GM15510 (cell line): ENCODE data around the gene CTCF.

Source experiments
- POLR2A ChIP-seq: IDR thresholded peaks from 3 replicates; pipeline ENCODE4 v1.6.1; 2011; ENCODE audit warnings: borderline replicate concordance; ENCODE audit not compliant: insufficient read length; ENCODE audit errors: extremely low read depth

CTCF gene

DNA sequence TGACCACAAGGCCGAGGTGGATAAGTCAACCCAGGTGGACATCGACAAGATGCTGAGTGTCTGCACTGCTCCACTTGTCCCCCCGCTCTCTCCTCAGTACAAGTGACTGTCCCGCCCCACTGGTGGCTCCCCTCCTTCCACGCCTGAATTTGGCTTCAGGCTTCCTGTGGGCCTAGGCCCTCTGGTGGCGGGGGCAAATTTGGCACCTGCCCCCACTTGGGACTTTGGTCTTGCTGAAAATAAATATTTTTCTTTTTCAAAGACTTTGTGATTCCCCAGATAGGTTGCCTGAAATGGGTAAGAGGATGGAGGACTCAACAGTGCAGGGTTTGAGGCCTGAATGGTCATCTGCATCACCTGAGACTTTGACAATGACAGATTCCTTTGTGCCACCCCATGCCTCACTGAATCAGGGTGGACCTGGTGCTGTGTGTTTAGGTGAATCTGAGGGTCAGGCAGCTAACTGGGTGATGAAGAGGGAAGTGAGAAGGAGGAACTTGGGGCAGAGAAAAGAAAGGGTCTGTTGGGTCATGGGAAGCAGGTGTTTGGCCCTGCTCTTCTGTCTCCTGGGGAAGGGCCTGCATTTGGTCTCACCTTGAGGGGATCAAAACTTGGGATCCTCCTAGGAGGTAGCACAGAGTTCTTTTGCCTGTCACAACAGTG is 106.3 kb downstream of the CTCF start:
- TF ChIP-seq POLR2A: no peak

DNA sequence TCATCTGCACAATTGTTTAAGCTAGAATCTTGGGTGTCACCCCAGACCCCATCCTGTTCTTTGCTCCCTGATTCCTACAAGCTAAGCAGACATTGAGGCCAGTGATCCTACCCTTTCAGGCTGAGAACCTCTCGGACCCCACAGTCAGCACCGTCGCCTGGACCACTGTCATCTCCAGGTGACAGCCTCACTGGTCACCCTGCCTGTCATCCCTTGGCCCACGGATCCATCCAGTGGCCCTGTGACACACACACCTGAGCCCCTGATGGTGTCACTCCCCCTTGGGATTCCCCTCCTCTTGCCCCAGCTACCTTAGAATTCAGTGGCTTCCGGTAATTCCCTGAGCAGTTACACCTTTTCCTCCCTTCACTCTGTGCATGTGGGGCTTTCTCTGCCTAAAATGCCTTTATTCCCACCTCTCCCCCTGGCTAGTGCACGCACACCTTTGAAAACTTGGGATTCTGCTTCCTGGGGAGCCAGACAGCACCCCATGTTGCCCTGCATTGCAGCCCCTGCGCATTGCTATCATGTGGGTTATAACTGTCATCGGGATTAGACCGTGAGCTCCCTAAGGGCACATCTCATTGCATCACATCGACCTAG is 107.3 kb downstream of the CTCF start:
- TF ChIP-seq POLR2A: no peak

DNA sequence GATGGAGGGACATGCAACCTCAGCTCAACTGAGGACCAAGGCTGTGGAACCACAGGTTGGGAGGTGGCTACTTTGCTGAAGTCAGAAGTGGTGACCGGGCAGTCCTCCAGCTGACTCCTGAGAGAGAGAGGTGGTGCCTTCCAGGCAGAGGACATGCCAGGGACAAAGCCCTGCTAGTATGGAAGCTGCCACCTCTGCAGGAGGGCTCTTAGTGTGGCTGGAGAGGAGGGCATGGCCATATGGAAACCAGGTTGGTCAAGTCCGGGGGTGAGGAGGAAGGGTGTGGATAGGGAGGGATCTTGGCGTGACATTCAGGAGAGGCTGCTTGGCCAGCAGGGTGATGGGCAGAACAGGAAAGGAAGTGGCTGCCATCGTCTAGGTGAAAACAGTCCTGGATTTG is 110.0 kb downstream of the CTCF start:
- no peak for TF ChIP-seq POLR2A

DNA sequence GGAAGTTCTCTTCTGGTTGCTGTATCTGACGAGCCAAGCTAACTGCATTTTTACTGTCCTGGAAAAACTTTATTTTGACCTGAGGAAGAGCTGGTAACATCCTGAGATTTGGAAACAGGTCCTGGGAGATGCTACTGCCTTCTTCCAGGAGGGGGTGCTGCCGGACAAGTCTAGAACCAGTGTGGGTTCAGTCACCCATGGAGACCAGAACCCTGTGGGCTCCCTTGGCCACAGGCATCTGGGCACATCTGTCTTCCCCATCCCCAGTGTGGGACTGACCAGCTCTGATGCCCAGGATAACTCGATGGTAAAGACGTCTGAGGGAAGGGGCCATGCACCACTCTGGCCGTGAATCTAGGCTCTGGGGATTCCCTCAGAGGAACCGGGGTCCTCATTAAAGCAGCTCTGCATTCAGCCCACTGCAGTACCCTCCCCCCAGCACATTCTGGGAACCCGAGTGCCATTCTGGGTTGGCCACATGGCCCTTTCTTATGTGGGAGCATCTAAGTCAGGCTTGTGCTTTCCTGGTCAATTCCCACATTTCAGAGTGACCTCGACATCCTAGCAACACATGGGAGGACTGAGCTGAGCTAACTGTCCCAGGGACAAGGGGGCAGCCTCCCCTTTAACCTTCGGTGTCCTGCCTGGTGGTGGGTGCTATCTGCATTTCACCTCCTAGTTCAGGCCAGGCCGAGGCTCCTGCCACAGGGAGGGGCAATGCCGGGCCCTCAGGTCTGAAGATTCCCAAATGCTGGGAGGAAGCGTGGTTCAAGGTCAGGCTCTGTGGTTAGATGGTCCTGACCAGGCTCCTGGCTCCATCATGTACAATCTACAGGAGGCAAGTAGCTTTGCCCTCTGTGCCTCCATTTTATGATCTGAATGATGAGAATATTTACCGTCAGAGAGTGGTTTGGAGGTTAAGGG is 110.7 kb downstream of the CTCF start:
- TF ChIP-seq POLR2A: no peak

DNA sequence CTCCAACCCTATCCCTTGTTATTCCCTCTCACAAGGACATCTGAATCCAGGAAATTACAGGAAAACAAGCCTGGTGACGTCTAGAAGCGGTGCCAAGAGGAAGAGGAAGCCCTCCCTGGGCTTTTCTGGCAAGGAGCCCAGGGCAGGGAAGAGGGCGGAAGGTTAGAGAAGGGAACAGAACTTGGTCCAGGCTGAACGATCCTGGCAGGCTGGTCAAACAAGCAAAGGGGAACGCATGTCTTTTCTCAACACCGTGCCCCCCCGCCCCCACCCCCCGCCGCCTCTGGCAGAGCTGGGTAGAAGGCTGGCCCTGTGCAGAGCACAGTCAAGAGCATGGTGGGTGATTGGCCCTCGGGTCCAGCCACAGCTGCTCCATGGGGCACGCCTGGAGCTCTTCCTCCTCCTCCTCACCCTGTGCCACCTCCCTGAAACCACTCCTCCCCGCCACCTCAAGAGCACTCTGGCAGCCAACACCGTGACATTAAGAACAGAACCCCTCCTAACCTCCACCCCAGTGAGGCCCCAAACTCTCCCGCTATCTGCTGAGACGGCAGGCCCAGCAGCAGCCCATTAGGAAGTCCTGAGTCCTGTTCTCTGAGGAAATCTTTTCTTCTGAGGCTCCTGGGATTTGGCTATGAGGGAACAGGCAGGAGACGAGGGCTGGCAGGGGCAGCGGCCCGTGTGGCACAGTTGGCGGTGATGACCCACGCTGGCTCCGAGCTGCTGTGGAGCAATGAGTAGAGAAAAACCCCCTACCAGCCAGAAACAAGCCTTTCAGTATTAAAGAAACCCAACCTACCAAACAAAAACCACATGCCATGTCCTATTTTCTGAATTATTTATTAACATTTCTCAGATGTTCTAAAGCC is 111.6 kb downstream of the CTCF start:
- TF ChIP-seq POLR2A: no peak

DNA sequence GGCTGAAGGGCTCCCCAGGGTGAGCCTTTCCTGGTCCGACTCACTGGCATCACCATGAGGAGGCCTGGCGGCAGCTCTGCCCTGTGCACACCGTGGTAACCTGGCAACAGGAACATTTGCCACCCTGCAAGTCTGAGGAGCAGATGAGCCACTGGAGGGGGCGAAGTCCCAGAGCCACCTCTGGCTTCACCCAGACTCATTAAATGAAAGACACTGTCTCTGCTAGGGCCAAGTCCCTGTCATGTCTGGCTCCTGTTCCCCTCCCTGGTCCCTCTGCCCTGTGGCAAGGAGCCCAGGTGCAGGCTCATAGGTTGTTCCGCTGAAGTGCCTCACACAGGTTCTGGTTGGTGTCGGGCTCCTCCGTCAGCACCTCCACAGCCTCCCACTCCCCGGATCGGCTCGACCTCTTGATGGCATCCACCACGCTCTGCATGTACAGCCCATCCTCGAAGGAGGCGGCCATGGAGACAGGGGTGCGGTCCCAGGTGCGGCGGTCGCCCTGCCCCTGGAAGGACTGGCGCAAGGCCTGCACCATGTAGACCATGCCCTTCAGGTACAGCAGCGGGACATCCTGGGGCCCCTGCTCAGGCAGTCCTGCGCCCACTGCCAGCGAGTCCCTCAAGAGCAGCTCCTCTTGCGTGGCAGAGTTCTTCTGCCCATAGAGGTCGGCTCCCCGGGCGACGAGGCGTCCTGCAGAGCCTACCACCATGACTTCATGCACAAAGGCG is 112.7 kb downstream of the CTCF start:
- TF ChIP-seq POLR2A: no peak

DNA sequence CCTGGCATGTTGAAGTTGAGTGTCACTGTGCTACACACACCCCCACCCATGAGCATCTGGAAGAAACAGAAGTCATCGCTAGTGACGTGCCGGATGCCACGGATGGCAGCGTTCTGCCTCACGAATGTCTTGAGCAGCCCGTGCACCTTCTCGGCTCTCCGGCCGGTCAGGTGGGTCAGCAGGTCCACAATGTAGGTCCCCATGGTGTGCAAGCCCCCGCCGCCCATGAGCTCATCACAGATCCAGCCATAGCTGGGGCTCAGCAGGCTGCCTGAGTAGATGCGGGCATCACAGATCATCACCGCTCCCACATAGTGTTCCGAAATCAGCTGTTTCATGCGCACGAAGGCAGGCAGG is 113.2 kb downstream of the CTCF start:
- TF ChIP-seq POLR2A: no peak

DNA sequence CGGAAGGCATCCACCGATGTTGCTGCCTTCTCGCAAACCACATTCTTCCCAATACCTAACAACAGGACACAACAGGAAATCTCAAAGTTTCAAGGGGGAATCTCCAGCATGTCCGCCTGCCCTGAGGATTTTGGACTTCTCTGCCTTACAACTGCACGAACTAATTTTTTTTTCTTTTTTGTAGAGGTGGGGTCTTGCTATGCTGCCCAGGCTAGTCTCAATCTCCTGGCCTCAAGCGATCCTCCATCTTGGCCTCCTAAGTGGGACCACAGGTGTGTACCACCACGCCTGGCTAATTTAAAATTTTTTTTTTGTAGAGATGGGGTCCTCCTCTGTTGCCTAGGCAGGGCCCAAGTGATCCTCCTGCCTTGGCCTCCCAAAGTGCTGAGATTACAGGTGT is 113.7 kb downstream of the CTCF start:
- TF ChIP-seq POLR2A: no peak

DNA sequence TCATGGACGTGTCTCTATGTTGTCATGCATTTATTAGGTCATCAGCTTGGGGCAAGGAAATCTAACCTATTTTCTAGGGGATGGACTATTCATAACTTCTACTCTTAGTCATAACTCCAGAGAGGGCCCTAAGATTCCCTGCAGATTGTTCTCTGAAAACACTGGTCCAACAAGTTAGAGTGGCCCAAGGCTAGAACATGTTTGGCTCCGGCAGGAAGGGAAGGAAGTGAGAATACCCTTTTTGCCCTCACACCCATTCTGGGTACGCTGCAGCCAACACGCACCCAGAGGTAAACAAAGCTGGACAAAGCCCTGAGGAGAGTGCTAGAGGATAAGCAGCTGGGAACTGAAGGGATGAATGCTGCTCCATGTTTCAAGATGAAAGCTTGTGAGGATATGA is 114.2 kb downstream of the CTCF start:
- no peak for TF ChIP-seq POLR2A

DNA sequence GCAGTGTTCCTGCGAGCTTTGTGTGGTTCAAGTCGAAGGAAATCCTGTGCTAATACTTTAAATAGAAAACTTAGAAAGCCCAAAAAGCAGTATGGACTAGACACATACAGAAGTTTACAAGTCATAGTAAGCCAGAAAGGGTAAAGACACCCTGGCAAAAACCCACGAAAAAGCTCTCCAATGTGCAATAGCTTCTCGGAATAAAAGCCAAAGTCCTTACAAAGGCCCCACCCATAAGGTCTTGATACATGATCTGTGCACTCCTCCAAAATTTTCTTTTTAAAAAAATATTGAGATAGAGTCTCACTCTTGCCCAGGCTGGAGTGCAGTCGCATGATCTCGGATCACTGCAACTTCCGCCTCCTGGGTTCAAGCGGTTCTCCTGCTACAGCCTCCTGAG is 114.6 kb downstream of the CTCF start:
- TF ChIP-seq POLR2A: no peak

DNA sequence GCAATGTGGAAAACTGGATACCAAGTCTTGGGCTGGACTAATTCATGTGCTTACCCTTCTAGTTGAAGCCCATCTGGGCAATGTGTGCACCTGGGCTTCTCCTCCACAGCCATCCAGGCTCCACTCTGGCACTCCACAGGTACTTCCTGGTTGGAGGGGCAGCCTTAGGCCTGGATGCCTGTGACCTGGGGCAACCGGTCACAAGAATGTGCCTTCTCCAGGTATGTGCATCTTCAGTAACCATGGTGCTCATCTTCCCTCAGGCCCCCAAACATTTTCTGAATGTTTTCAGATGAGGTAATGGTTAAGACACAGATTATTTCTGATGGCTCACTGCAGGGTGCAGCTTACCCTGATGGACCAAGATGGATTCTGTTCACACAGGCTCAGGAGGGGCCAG is 115.4 kb downstream of the CTCF start:
- TF ChIP-seq POLR2A: no peak

DNA sequence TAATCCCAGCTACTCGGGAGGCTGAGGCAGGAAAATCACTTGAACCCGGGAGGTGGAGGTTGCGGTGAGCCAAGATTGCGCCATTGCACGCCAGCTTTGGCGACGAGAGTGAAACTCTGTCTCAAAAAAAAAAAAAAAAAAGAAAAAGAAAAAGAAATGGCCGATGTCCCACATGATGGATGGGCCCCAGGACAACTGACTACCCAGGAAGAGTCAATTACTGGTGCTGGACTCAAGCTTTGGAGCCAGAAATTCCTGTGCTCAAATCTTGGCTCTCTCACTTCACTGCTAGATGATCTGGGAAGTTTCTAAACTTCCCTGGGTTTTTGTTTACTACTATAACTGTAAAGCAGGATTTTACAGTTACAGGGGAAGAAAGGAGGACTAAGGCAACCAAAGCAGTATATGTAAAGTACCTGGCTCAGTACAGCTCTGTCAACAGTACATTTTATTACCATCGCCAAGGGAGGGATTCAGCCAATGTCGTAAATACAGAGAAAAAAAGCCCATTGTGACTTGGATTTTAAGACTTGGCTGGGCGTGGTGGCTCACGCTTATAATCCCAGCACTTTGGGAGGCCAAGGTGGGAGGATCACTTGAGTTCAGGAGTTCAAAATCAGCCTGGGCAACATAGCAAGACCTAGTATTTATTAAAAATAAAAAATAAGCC is 116.2 kb downstream of the CTCF start:
- TF ChIP-seq POLR2A: no peak
